HepG2 (cell line): ENCODE data around the gene LOXL3. TPM values are rescaled to one million over a fixed set of nuclear protein-coding genes. Genes with fewer than 3 reads are reported as not detected.
A peak's percentile ranks its signal among the peaks of the same experiment; 100 is the strongest.

Experiments used
- CREB1 ChIP-seq, 2 experiments: fragments of 450-650 bp in 1 of 2; IDR thresholded peaks; 2 replicates each; pipeline ENCODE4 v1.6.1; 2016 to 2017; ENCODE audit warnings: control low read depth in 1 of 2, mild to moderate bottlenecking in 1 of 2, missing compliant biosample characterization in 1 of 2, missing genetic modification characterization in 1 of 2
- NCOR1 ChIP-seq: fragments of 200-600 bp; sonication (generic); IDR thresholded peaks from 2 replicates; pipeline ENCODE4 v1.7.0; 2017; ENCODE audit warnings: antibody characterized with exemption, low read length, borderline replicate concordance
- NR2C2 ChIP-seq: sonication (generic); formaldehyde crosslinking; IDR thresholded peaks from 2 replicates; pipeline ENCODE4 v1.4.0; 2020; ENCODE audit warnings: missing genetic modification reagents, mild to moderate bottlenecking, moderate library complexity, borderline replicate concordance
- NR3C1 ChIP-seq: sonication (generic); formaldehyde crosslinking; IDR thresholded peaks from 2 replicates; pipeline ENCODE4 v1.4.0; 2020; ENCODE audit warnings: missing genetic modification reagents
- RBAK ChIP-seq: sonication (generic); formaldehyde crosslinking; IDR thresholded peaks from 2 replicates; pipeline ENCODE4 v1.5.1; 2020; ENCODE audit warnings: mild to moderate bottlenecking, missing genetic modification reagents
- RXRA ChIP-seq: sonication (generic); formaldehyde crosslinking; IDR thresholded peaks from 2 replicates; pipeline ENCODE4 v1.5.1; 2020; ENCODE audit warnings: missing genetic modification reagents
- SNRNP70 ChIP-seq: fragments of 200-400 bp; formaldehyde crosslinking; IDR thresholded peaks from 2 replicates; pipeline ENCODE4 v1.6.1; 2017; ENCODE audit warnings: mild to moderate bottlenecking, low read depth, low read length, moderate library complexity
- SPEN ChIP-seq: sonication (generic); formaldehyde crosslinking; IDR thresholded peaks from 2 replicates; pipeline ENCODE4 v1.5.1; 2020; ENCODE audit warnings: low read depth, mild to moderate bottlenecking, missing genetic modification reagents
- SSRP1 ChIP-seq: IDR thresholded peaks from 2 replicates; pipeline ENCODE4 v1.6.1; 2016; ENCODE audit warnings: control low read depth
- U2AF1 ChIP-seq: fragments of 200-400 bp; formaldehyde crosslinking; optimal IDR thresholded peaks from 2 replicates; pipeline ENCODE3; 2017; ENCODE audit warnings: mild to moderate bottlenecking, low read depth, low read length
- ZIK1 ChIP-seq: sonication (generic); formaldehyde crosslinking; IDR thresholded peaks from 2 replicates; pipeline ENCODE4 v1.5.0; 2020; ENCODE audit warnings: mild to moderate bottlenecking, low read depth, missing genetic modification reagents, borderline replicate concordance
- ZKSCAN1 ChIP-seq: fragments of 150-350 bp; IDR thresholded peaks from 2 replicates; pipeline ENCODE4 v1.6.1; 2014; ENCODE audit warnings: low read length
- ZNF317 ChIP-seq: sonication (generic); formaldehyde crosslinking; IDR thresholded peaks from 2 replicates; pipeline ENCODE4 v1.5.0; 2020; ENCODE audit warnings: mild to moderate bottlenecking, missing genetic modification reagents
- ZNF350 ChIP-seq: sonication (generic); formaldehyde crosslinking; IDR thresholded peaks from 2 replicates; pipeline ENCODE4 v1.4.0; 2020; ENCODE audit warnings: mild to moderate bottlenecking, low read depth, missing genetic modification reagents, borderline replicate concordance
- ZNF550 ChIP-seq: sonication (generic); formaldehyde crosslinking; IDR thresholded peaks from 2 replicates; pipeline ENCODE4 v1.4.0; 2020; ENCODE audit warnings: mild to moderate bottlenecking, missing genetic modification reagents, borderline replicate concordance
- ZNF776 ChIP-seq: sonication (generic); formaldehyde crosslinking; IDR thresholded peaks from 2 replicates; pipeline ENCODE4 v1.4.0; 2020; ENCODE audit warnings: mild to moderate bottlenecking, missing genetic modification reagents
- ZNF777 ChIP-seq: sonication (generic); formaldehyde crosslinking; IDR thresholded peaks from 2 replicates; pipeline ENCODE4 v1.4.0; 2020; ENCODE audit warnings: missing genetic modification reagents
- polyA plus RNA-seq, 8 experiments: library from polyadenylated mRNA; depleted of rRNA in 3 of 8; stranded (reverse) in 7 of 8; unstranded in 1 of 8; fragments of >200 nt; fragmentation: Illumina TruSeq in 4 of 8; extraction: Trizol in 4 of 8; gene quantifications; 2 replicates each; pipeline versions ENCODE4 v1.2.1 to v1.2.3, GENCODE V29; 2011 to 2016; ENCODE audit warnings: low read depth in 4 of 8, missing spikeins in 1 of 8, mixed read lengths in 1 of 8; ENCODE audit not compliant: insufficient read depth in 1 of 8
- total RNA-seq, 5 experiments: library from RNA; depleted of rRNA; stranded (reverse); fragments of >200 nt; fragmentation: Illumina TruSeq; extraction: Trizol; gene quantifications; 2 replicates each; pipeline ENCODE4 v1.2.3, GENCODE V29; 2016; ENCODE audit warnings: low read depth in 1 of 5
- TF ChIP-seq, protein P1 (sequence below): sonication (generic); formaldehyde crosslinking; IDR thresholded peaks from 2 replicates; pipeline ENCODE4 v1.4.0; 2020; ENCODE audit warnings: missing genetic modification reagents
- TF ChIP-seq, protein P2 (sequence below): sonication (generic); formaldehyde crosslinking; IDR thresholded peaks from 2 replicates; pipeline ENCODE4 v1.4.0; 2020; ENCODE audit warnings: mild to moderate bottlenecking, missing genetic modification reagents
- TF ChIP-seq, protein P3 (sequence below): sonication (generic); formaldehyde crosslinking; conservative IDR thresholded peaks from 2 replicates; pipeline ENCODE4 v1.8.0; 2022; ENCODE audit warnings: missing genetic modification reagents
- TF ChIP-seq, protein P4 (sequence below): sonication (generic); IDR thresholded peaks from 2 replicates; pipeline ENCODE4 v1.6.1; 2016; ENCODE audit warnings: low read depth, borderline replicate concordance
- TF ChIP-seq, protein P5 (sequence below): sonication (generic); formaldehyde crosslinking; IDR thresholded peaks from 2 replicates; pipeline ENCODE4 v1.5.0; 2020; ENCODE audit warnings: missing genetic modification reagents, mild to moderate bottlenecking, borderline replicate concordance

LOXL3 gene
- total and polyA plus RNA-seq, 2 of the 13 experiments (the other 11 are each of a cell fraction or from before 2014, with no cell fraction given) = 0.55 to 6.5 TPM

DNA sequence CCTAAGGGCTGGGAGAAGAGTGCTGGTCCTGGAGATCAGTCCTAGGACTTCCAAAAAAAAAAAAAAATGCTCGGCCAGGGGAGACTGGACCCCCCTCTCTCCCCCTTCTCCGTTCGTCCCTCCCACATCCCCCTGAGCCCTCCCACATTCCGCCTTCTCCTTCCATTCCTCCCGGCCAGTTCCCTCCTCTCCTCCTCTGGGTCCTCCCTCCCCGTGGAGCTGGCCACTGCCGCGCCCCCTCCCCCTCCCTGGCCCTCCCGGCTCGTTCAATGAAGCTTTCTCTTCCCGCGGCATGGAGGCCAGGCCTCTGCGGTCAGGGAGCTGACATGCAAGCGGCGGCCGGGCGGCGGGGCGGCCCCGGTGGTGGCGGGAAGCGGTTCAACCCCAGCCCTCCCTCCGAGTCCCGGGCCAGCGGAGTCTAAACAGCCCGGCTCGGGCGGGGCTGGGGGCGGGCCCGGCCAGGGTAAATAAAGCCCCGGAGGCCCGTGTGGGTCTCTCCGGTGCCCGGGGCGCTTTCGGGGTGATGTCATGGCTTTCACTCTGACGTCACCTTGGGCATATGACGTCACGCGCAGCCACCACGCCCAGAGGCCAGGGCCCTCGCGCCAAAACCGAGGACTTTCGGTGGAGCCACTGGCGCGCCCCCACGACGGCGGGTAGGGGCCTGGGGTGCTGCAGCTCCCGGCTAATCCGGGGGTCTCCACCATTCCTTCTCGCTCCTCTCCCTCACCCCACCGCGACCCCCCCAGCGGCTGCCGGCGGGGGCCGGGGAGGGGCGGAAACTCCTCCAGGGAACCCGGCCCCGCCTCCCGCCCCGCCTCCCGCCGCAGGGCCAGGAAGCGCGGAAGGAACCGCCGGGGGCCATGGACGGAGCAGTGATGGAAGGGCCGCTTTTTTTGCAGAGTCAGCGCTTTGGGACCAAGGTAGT, at the start of gene LOXL3, which contains the start of gene DOK1 (continued):
- TF ChIP-seq, protein P1, sequence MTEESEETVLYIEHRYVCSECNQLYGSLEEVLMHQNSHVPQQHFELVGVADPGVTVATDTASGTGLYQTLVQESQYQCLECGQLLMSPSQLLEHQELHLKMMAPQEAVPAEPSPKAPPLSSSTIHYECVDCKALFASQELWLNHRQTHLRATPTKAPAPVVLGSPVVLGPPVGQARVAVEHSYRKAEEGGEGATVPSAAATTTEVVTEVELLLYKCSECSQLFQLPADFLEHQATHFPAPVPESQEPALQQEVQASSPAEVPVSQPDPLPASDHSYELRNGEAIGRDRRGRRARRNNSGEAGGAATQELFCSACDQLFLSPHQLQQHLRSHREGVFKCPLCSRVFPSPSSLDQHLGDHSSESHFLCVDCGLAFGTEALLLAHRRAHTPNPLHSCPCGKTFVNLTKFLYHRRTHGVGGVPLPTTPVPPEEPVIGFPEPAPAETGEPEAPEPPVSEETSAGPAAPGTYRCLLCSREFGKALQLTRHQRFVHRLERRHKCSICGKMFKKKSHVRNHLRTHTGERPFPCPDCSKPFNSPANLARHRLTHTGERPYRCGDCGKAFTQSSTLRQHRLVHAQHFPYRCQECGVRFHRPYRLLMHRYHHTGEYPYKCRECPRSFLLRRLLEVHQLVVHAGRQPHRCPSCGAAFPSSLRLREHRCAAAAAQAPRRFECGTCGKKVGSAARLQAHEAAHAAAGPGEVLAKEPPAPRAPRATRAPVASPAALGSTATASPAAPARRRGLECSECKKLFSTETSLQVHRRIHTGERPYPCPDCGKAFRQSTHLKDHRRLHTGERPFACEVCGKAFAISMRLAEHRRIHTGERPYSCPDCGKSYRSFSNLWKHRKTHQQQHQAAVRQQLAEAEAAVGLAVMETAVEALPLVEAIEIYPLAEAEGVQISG (CRISPR knock-in tag) = no peak
- TF ChIP-seq RXRA (CRISPR knock-in tag) (no peak), ZIK1 (CRISPR knock-in tag) (no peak), NR3C1 (CRISPR knock-in tag) (no peak), ZNF776 (CRISPR knock-in tag) (peak; percentile 75; the same call in 1 of the 2 replicates), SNRNP70 (no peak), NR2C2 (CRISPR knock-in tag) (peak; percentile 43; the same call in 1 of the 2 replicates), SSRP1 (CRISPR knock-in tag) (0 out of 2 replicates have a peak, but pooled peaks have one; percentile 73), ZNF777 (CRISPR knock-in tag) (no peak; the same call in 1 of the 2 replicates), ZNF350 (no peak), ZKSCAN1 (no peak), ZNF550 (0 out of 2 replicates have a peak, but pooled peaks have one; percentile 48), RBAK (CRISPR knock-in tag) (no peak), CREB1 (IDR thresholded peaks at IDR 0.05) (peak; percentile 99), CREB1 (CRISPR knock-in tag; IDR thresholded peaks at IDR 0.05) (peak; percentile 91), NCOR1 (no peak), U2AF1 (no peak), SPEN (no peak), ZNF317 (CRISPR knock-in tag) (no peak)
- TF ChIP-seq, protein P2, sequence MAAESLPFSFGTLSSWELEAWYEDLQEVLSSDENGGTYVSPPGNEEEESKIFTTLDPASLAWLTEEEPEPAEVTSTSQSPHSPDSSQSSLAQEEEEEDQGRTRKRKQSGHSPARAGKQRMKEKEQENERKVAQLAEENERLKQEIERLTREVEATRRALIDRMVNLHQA (CRISPR knock-in tag) = no peak
- TF ChIP-seq, protein P3, sequence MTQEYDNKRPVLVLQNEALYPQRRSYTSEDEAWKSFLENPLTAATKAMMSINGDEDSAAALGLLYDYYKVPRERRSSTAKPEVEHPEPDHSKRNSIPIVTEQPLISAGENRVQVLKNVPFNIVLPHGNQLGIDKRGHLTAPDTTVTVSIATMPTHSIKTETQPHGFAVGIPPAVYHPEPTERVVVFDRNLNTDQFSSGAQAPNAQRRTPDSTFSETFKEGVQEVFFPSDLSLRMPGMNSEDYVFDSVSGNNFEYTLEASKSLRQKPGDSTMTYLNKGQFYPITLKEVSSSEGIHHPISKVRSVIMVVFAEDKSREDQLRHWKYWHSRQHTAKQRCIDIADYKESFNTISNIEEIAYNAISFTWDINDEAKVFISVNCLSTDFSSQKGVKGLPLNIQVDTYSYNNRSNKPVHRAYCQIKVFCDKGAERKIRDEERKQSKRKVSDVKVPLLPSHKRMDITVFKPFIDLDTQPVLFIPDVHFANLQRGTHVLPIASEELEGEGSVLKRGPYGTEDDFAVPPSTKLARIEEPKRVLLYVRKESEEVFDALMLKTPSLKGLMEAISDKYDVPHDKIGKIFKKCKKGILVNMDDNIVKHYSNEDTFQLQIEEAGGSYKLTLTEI (CRISPR knock-in tag) = no peak
- TF ChIP-seq, protein P4, sequence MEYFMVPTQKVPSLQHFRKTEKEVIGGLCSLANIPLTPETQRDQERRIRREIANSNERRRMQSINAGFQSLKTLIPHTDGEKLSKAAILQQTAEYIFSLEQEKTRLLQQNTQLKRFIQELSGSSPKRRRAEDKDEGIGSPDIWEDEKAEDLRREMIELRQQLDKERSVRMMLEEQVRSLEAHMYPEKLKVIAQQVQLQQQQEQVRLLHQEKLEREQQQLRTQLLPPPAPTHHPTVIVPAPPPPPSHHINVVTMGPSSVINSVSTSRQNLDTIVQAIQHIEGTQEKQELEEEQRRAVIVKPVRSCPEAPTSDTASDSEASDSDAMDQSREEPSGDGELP = no peak
- TF ChIP-seq, protein P5, sequence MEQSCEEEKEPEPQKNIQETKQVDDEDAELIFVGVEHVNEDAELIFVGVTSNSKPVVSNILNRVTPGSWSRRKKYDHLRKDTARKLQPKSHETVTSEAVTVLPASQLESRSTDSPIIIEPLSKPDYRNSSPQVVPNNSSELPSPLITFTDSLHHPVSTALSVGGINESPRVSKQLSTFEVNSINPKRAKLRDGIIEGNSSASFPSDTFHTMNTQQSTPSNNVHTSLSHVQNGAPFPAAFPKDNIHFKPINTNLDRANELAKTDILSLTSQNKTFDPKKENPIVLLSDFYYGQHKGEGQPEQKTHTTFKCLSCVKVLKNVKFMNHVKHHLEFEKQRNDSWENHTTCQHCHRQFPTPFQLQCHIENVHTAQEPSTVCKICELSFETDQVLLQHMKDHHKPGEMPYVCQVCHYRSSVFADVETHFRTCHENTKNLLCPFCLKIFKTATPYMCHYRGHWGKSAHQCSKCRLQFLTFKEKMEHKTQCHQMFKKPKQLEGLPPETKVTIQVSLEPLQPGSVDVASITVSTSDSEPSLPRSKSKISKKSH = no peak
